PC-3 (cell line): ENCODE measurements around the gene TRABD.

Experiments used
- CTCF ChIP-seq: fragments of 300-600 bp; sonication (generic); conservative IDR thresholded peaks from 2 replicates; pipeline ENCODE4 v1.5.1; 2017; ENCODE audit warnings: antibody characterized with exemption, low read depth, mild to moderate bottlenecking, low read length
- EZH2 ChIP-seq: fragments of 300-600 bp; sonication (generic); IDR thresholded peaks from one replicate; pipeline ENCODE4 v1.6.1; 2017; ENCODE audit warnings: antibody characterized with exemption, mild to moderate bottlenecking, low read length; ENCODE audit not compliant: unreplicated experiment
- EZH2phosphoT487 ChIP-seq: fragments of 300-600 bp; sonication (generic); IDR thresholded peaks from 2 replicates; pipeline ENCODE4 v1.6.1; 2018; ENCODE audit warnings: mild to moderate bottlenecking, antibody characterized with exemption, low read length, borderline replicate concordance

- no peak for TF ChIP-seq CTCF
- no peak for TF ChIP-seq EZH2
- TF ChIP-seq EZH2phosphoT487 = no peak
Observed at GRCh38 chr22:50183141-50183971, 2.4 kb upstream of the TRABD start.
